Left lung (tissue), 10 donors: ENCODE data around the gene FADS3. TPM values are rescaled to one million over a fixed set of nuclear protein-coding genes. Genes with fewer than 3 reads are reported as not detected.

Experiments
- ATAC-seq: fragments of 200-7000 bp; cut with Tn5 transposase; one replicate; pipeline ENCODE4 v1.9.1; 2020; ENCODE audit warnings: moderate library complexity
- DNase-seq, 4 donors: peaks; one replicate each; pipeline ENCODE4 v3.0.0-alpha.2; 2013 to 2020
- H3K27ac ChIP-seq, 2 donors: fragments of 200-600 bp; sonication (generic) in 1 of 2; one replicate each; pipeline versions ENCODE4 v1.5.0 to v1.8.0; 2020 to 2021
- H3K27me3 ChIP-seq, 2 donors: fragments of 200-600 bp; sonication (generic) in 1 of 2; one replicate each; pipeline versions ENCODE4 v1.5.0 to v1.8.0; 2020 to 2021
- H3K36me3 ChIP-seq, 2 donors: fragments of 200-600 bp; sonication (generic) in 1 of 2; one replicate each; pipeline versions ENCODE4 v1.5.0 to v1.8.0; 2020 to 2021
- H3K4me1 ChIP-seq, 2 donors: fragments of 200-600 bp; one replicate each; pipeline ENCODE4 v1.8.0; 2021
- H3K4me3 ChIP-seq, 2 donors: fragments of 200-600 bp; sonication (generic) in 1 of 2; one replicate each; pipeline versions ENCODE4 v1.5.0 to v1.8.0; 2020 to 2021; ENCODE audit warnings: mild to moderate bottlenecking in 1 of 2
- H3K9me3 ChIP-seq, 2 donors: fragments of 200-600 bp; sonication (generic) in 1 of 2; one replicate each; pipeline versions ENCODE4 v1.5.0 to v1.8.0; 2020 to 2021
- CTCF ChIP-seq, 2 donors: fragments of 200-600 bp; sonication (generic) in 1 of 2; IDR thresholded peaks; one replicate each; pipeline versions ENCODE4 v1.5.0 to v1.8.0; 2021; ENCODE audit warnings: antibody characterized with exemption in 2 of 2
- intact Hi-C, 2 donors: fragments of 100-400 bp; cut with DNase I; formaldehyde crosslinking; loops; one replicate each; pipeline versions ENCODE4 v1.11.2 to v1.14.2; 2022
- microRNA-seq, 2 donors: library from miRNA; unstranded; fragments of <30 nt; microRNA quantifications; one replicate each; pipeline ENCODE4, GENCODE V29; 2019
- polyA plus RNA-seq, 6 donors: library from polyadenylated mRNA; unstranded; fragments of 120-200 nt; gene quantifications; one replicate each; pipeline ENCODE4 v1.2.1, GENCODE V29; 2013; ENCODE audit not compliant: insufficient read length in 6 of 6
- total RNA-seq, 2 donors: library from RNA; stranded (reverse); fragmentation: NEBNext Ultra II Directional; extraction: Animal tissue kit (Norgen Biotek cat#: 25700); gene quantifications; one replicate each; pipeline ENCODE4 v1.2.1, GENCODE V29; 2021
- donor health status: DM: no; HTN: yes; CAD: no.
- donor health status: DM: no; HTN: no; CAD: no.

Gene FADS3
- total and polyA plus RNA-seq, 8 donors = 8.3 to 71.4 (median 12.9) TPM

GRCh38 chr11:61828379-61828628 lies 63.0 kb downstream of the FADS3 start:
- Histone ChIP-seq H3K4me3 (peak overlapping the region; percentile 45 to 76), H3K9me3 (no peaks in the 10 kb centered on the region), H3K36me3 (no peaks in the 10 kb centered on the region), H3K27ac (peak overlapping the region; percentile 86 to 92), H3K27me3 (peaks cover 0 to 29% of the 10 kb centered on the region in 2 donors), H3K4me1 (peaks cover 20 to 56% of the 10 kb centered on the region in 2 donors)
- intact Hi-C loops = no loop called here
- ATAC-seq = no peak
- TF ChIP-seq CTCF (IDR thresholded peaks at IDR 0.05) = no peak
- DNase-seq = no peak

DNA sequence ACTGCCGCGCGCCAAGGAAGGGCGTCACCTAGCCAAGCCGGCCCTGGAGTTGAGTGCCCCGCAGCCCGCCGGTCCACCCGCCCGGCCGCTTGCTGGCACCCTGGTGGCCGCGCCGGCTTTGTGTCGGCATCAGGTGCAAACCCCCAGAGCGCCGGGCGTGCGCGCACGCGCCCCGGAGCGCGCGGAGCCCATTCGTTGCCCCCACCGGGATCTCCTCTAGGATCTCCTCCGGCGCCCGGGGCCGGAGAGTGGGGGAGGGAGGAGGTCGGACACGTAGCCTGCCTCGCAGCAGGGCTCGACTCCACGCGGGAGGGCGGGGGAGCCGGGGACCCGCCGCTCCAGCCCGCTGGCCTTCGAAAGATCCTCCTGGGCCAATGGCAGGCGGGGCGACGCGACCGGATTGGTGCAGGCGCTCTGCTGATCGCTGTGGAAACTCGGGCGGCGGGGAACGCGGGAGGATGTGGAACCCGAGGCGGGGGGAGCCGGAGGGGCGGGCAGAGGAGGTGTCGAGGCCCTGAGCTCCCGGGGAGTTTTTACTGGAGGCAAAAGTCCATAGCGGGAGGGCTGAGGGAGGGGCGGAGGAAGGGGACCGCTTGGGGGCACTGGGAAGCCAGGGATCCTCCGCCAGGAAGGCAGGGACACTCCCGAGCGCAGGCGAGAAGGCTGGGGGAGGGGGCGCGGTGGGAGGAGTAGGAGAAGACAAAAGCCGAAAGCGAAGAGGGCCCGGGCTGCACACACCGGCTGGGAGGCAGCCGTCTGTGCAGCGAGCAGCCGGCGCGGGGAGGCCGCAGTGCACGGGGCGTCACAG lies 63.6 kb downstream of the FADS3 start, which contains the start of gene FADS2:
Gene FADS2, plus strand, starts transcription at position 730 of the 808 bp plus-strand sequence. CDS start 91 bp downstream, outside the sequence.
- peaks cover 0 to 29% of the 10 kb centered on the region in 2 donors for H3K27me3 ChIP-seq
- intact Hi-C loops = no loop called here
- H3K4me1 ChIP-seq = peaks cover 20 to 56% of the 10 kb centered on the region in 2 donors
- H3K27ac ChIP-seq = peak within 1 kb of the TSS; percentile 86 to 92
- no peaks in the 10 kb centered on the region for H3K9me3 ChIP-seq
- ATAC-seq = peak; percentile 89
- peak within 1 kb of the TSS; percentile 45 to 76 for H3K4me3 ChIP-seq
- H3K36me3 ChIP-seq = no peaks in the 10 kb centered on the region
- no peak for TF ChIP-seq CTCF (IDR thresholded peaks at IDR 0.05)
- DNase-seq = peak; percentile 73 to 97 (median 90)

DNA sequence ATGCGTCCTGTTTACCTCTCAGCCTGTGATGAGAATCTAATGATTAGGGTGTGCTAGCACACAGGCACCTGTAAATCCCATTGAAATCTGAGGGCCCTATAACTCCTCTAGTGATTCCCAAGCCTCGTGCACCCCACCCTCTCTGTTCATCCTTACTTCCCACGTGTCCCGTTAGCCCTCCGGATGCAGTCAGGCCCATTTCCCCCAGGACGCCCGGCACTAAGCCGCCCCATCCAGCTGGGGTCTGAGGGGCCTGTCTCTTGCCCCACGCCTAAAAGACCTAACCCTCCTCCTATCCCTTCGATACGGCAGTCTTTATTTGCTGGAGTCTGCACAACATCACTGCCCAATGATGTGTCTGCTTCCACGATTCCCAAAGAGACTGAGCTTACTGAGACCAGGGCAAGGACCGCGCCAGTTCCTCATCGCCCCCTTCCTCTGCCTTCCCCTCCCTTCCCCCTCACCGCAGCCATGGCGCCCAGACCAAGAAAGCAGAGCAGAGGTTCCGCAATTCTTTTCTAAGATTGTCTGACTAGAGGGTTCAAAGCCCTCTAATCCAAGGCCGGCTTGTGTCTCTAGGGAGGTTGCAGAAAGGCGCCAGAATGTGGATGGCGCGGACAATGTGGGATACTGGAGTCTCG lies 64.3 kb downstream of the FADS3 start:
- peak in 1 of 4 donors; percentile 23 for DNase-seq
- intact Hi-C loops = no loop called here
- ATAC-seq = peak; percentile 2

More for the DNA sequence above, 64.3 kb downstream of the FADS3 start:
- H3K4me1 ChIP-seq = peaks cover 20 to 53% of the 10 kb centered on the region in 2 donors
- H3K27ac ChIP-seq = peak overlapping the region; percentile 86 to 92
- H3K36me3 ChIP-seq = no peaks in the 10 kb centered on the region
- H3K4me3 ChIP-seq = peak overlapping the region; percentile 45 to 76
- peaks cover 0 to 29% of the 10 kb centered on the region in 2 donors for H3K27me3 ChIP-seq
- no peak for TF ChIP-seq CTCF (IDR thresholded peaks at IDR 0.05)
- no peaks in the 10 kb centered on the region for H3K9me3 ChIP-seq

Small RNAs within 50 kb of the gene (microRNA-seq; reads per million reads assigned to microRNA genes)
- gene MIR6746 = 0.67 to 0.82 reads per million in 2 donors

Other genes starting within 250 kb of the FADS3 start
- 1 to 10 TPM; 4.2 to 4.3 TPM for gene DAGLA, start 211.2 kb downstream of the FADS3 start, total RNA-seq
- 1 to 10 TPM; 2.2 to 4.3 (median 3.3) TPM for gene DAGLA, start 211.2 kb downstream of the FADS3 start, polyA plus RNA-seq
- gene MYRF, start 138.9 kb downstream of the FADS3 start, total RNA-seq = 10 to 100 TPM; 15.4 to 17.3 TPM
- 10 to 100 TPM; 24.3 to 37.2 (median 30.8) TPM for gene MYRF, start 138.9 kb downstream of the FADS3 start, polyA plus RNA-seq
- gene TMEM258, start 98.9 kb downstream of the FADS3 start, total RNA-seq = 100 to 1,000 TPM; 129 to 136 TPM
- 100 to 1,000 TPM; 150 to 185 (median 168) TPM for gene TMEM258, start 98.9 kb downstream of the FADS3 start, polyA plus RNA-seq
- gene FEN1, start 98.6 kb downstream of the FADS3 start, total RNA-seq = 10 to 100 TPM; 13.9 to 23.1 TPM
- gene FEN1, start 98.6 kb downstream of the FADS3 start, polyA plus RNA-seq = 10 to 100 TPM; 24.6 to 42.4 (median 27.3) TPM
- gene FADS1, start 74.5 kb downstream of the FADS3 start, total RNA-seq = 100 to 1,000 TPM in 1 of 2 donors, 10 to 100 TPM in 1; 51.9 to 161 TPM
- 10 to 100 TPM; 21.5 to 41.7 (median 31.3) TPM for gene FADS1, start 74.5 kb downstream of the FADS3 start, polyA plus RNA-seq
- gene FADS2, start 63.2 kb downstream of the FADS3 start, total RNA-seq = 100 to 1,000 TPM; 153 to 295 TPM
- 100 to 1,000 TPM in 1 of 6 donors, 10 to 100 TPM in 5; 45.4 to 121 (median 85.6) TPM for gene FADS2, start 63.2 kb downstream of the FADS3 start, polyA plus RNA-seq
- gene RAB3IL1, start 26.0 kb upstream of the FADS3 start, total RNA-seq = 10 to 100 TPM; 10.8 to 13.3 TPM
- gene RAB3IL1, start 26.0 kb upstream of the FADS3 start, polyA plus RNA-seq = 10 to 100 TPM in 4 of 6 donors, 1 to 10 TPM in 2; 9.3 to 15.4 (median 10.8) TPM
- 10 to 100 TPM in 1 of 2 donors, 1 to 10 TPM in 1; 3.8 to 14.6 TPM for gene BEST1, start 58.8 kb upstream of the FADS3 start, total RNA-seq
- gene BEST1, start 58.8 kb upstream of the FADS3 start, polyA plus RNA-seq = 1 to 10 TPM; 4.4 to 7.1 (median 6.6) TPM
- gene FTH1, start 76.1 kb upstream of the FADS3 start, total RNA-seq = 1,000 to 10,000 TPM; 3,536 to 5,494 TPM
- gene FTH1, start 76.1 kb upstream of the FADS3 start, polyA plus RNA-seq = 1,000 to 10,000 TPM; 1,788 to 2,123 (median 2,057) TPM
- gene INCENP, start 232.5 kb upstream of the FADS3 start, total RNA-seq = 10 to 100 TPM; 17.3 to 21.6 TPM
- 10 to 100 TPM; 27.4 to 47.4 (median 32.1) TPM for gene INCENP, start 232.5 kb upstream of the FADS3 start, polyA plus RNA-seq